OCI-LY7 (cell line): ENCODE measurements around the gene FLACC1. TPM values are rescaled to one million over a fixed set of nuclear protein-coding genes. Genes with fewer than 3 reads are reported as not detected.

ENCODE experiments used
- BruUV-seq: library from RNA; stranded (reverse); fragments of 400-500 nt; replicated peaks from 2 replicates; lab custom pipeline; 2021; lab: Mats Ljungman, UMichigan
- CTCF ChIA-PET: fragments of 300-600 bp; sonication (Branson Sonifier 250); formaldehyde crosslinking; loops from one replicate; lab custom pipeline; 2022; ENCODE audit warnings: antibody characterized with exemption; ENCODE audit not compliant: unreplicated experiment; lab: Charles Lee
- POLR2A ChIA-PET: fragments of 300-600 bp; sonication (Branson Sonifier 250); formaldehyde crosslinking; loops from one replicate; lab custom pipeline; 2022; ENCODE audit warnings: antibody characterized with exemption; lab: Charles Lee
- DNase-seq: peaks from one replicate; pipeline ENCODE4 v3.0.0-alpha.2; 2015; ENCODE audit warnings: low spot score
- H2AFZ ChIP-seq: fragments of 200-600 bp; sonication (generic), shearing (Covaris generic); 2 replicates; pipeline ENCODE4 v1.6.1; 2014; ENCODE audit warnings: mild to moderate bottlenecking, antibody characterized with exemption, low read length, moderate library complexity
- H3K27ac ChIP-seq: fragments of 200-600 bp; sonication (generic); 2 replicates; pipeline ENCODE4 v1.5.1; 2014; ENCODE audit warnings: mixed run types, low read depth, mild to moderate bottlenecking, moderate library complexity, low read length, inconsistent platforms; ENCODE audit not compliant: poor library complexity, severe bottlenecking
- H3K36me3 ChIP-seq: fragments of 200-600 bp; sonication (generic); 2 replicates; pipeline ENCODE4 v1.6.1; 2014; ENCODE audit warnings: mild to moderate bottlenecking, antibody characterized with exemption, low read length, moderate library complexity, mixed read lengths; ENCODE audit not compliant: insufficient read depth
- H3K4me1 ChIP-seq: fragments of 200-600 bp; sonication (generic); 2 replicates; pipeline ENCODE4 v1.5.1; 2014; ENCODE audit warnings: mild to moderate bottlenecking, low read length; ENCODE audit not compliant: insufficient read depth, poor library complexity, severe bottlenecking
- H3K4me2 ChIP-seq: fragments of 200-600 bp; sonication (generic); 2 replicates; pipeline ENCODE4 v1.6.1; 2014; ENCODE audit warnings: mild to moderate bottlenecking, low read length
- H3K4me3 ChIP-seq: fragments of 200-600 bp; sonication (generic); 2 replicates; pipeline ENCODE4 v1.5.1; 2014; ENCODE audit warnings: mild to moderate bottlenecking, low read depth, low read length; ENCODE audit not compliant: poor library complexity, severe bottlenecking
- H3K79me2 ChIP-seq: fragments of 200-600 bp; sonication (generic); 2 replicates; pipeline ENCODE4 v1.6.1; 2016; ENCODE audit warnings: low read depth, mild to moderate bottlenecking, low read length, moderate library complexity, mixed read lengths; ENCODE audit not compliant: insufficient read depth
- H3K9me2 ChIP-seq: fragments of 200-600 bp; sonication (generic); 2 replicates; pipeline ENCODE4 v1.6.1; 2016; ENCODE audit warnings: mild to moderate bottlenecking, low read length, mixed read lengths; ENCODE audit not compliant: insufficient read depth
- H3K9me3 ChIP-seq: fragments of 200-600 bp; sonication (generic); 2 replicates; pipeline ENCODE4 v1.6.1; 2014; ENCODE audit warnings: mild to moderate bottlenecking, mixed run types, low read length, mixed read lengths
- H4K20me1 ChIP-seq: fragments of 200-600 bp; sonication (generic); 2 replicates; pipeline ENCODE4 v1.6.1; 2014; ENCODE audit warnings: mild to moderate bottlenecking, antibody characterized with exemption, low read length, moderate library complexity, mixed read lengths; ENCODE audit not compliant: insufficient read depth
- CTCF ChIP-seq: fragments of 200-600 bp; sonication (generic); conservative IDR thresholded peaks from 2 replicates; pipeline ENCODE4 v1.5.1; 2014; ENCODE audit warnings: mild to moderate bottlenecking, antibody characterized with exemption, low read length, moderate library complexity, mixed read lengths
- EZH2phosphoT487 ChIP-seq: fragments of 200-600 bp; sonication (generic); IDR thresholded peaks from 2 replicates; pipeline ENCODE4 v1.6.1; 2018; ENCODE audit warnings: low read depth, borderline replicate concordance, mild to moderate bottlenecking, mixed run types, antibody characterized with exemption, low read length, moderate library complexity, mixed read lengths
- intact Hi-C: fragments of 100-400 bp; cut with micrococcal nuclease; formaldehyde crosslinking; loops from one replicate; pipeline ENCODE4 v1.10.0; 2022; ENCODE audit not compliant: unreplicated experiment
- total RNA-seq, 2 experiments: library from RNA; depleted of rRNA in 1 of 2; stranded (reverse); fragments of >200 nt in 1 of 2; shearing (Covaris generic) in 1 of 2; gene quantifications; 2 replicates each; pipeline ENCODE4 v1.2.3, GENCODE V29; 2014 to 2022

FLACC1 gene
- total RNA-seq, 2 experiments from 2014 or later: 1.2 TPM; not detected in 1

DNA sequence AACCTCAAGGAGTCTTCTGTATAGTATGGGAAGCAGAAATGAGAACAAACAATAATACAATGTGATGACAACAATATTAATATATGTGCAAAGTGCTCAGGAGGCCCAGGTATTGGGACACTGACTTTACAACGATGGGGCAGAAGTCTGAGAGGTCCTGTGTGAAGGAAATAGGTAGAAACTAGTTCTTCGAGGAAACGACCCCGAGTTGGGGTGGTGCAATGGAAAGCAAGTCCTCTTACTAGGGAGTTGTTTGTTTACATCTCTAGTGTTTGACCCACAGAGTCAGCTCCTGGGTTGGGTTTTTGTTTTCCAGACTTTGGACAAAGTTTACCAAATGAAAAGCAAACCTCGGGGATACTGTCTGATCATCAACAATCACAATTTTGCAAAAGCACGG lies 80.6 kb downstream of the FLACC1 start:
- BruUV-seq: no TSS peak
- POLR2A ChIA-PET: interaction anchor here (1.3 kb wide), 1 partner anchor 11 kb away, joined by 4 read pairs; no protein-coding TSS in a partner anchor
- Histone ChIP-seq H2AFZ (no peak overlapping the region), H3K4me3 (no peak overlapping the region), H3K4me1 (no peaks in the 10 kb centered on the region), H3K27ac (no peak overlapping the region), H3K4me2 (no peak overlapping the region), H3K9me3 (no peaks in the 10 kb centered on the region), H3K9me2 (no peaks in the 10 kb centered on the region), H3K36me3 (peaks cover 95% of the 10 kb centered on the region), H4K20me1 (no peaks in the 10 kb centered on the region), H3K79me2 (no peaks in the 10 kb centered on the region)
- CTCF ChIA-PET: no interaction called here
- intact Hi-C loops: no loop called here
- TF ChIP-seq CTCF (no peak), EZH2phosphoT487 (no peak)
- no peak for DNase-seq

- Histone ChIP-seq H4K20me1 (no peaks in the 10 kb centered on the region), H3K79me2 (no peaks in the 10 kb centered on the region), H3K4me1 (no peaks in the 10 kb centered on the region), H2AFZ (no peak overlapping the region), H3K36me3 (peaks cover 98% of the 10 kb centered on the region), H3K4me2 (no peak overlapping the region), H3K9me2 (no peaks in the 10 kb centered on the region), H3K27ac (no peak overlapping the region), H3K9me3 (no peaks in the 10 kb centered on the region), H3K4me3 (no peak overlapping the region)
- DNase-seq: no peak
- TF ChIP-seq CTCF: peak; percentile 41; the same call in 1 of the 2 replicates
- TF ChIP-seq EZH2phosphoT487: no peak
- ChIA-PET POLR2A (interaction anchor here (1.6 kb wide), 1 partner anchor 22 kb away, joined by 3 read pairs; no protein-coding TSS in a partner anchor), CTCF (no interaction called here)
- intact Hi-C loops: no loop called here
- no TSS peak for BruUV-seq
These were observed 81.2 kb downstream of the FLACC1 start for GRCh38 chr2:201275990-201276389.

DNA sequence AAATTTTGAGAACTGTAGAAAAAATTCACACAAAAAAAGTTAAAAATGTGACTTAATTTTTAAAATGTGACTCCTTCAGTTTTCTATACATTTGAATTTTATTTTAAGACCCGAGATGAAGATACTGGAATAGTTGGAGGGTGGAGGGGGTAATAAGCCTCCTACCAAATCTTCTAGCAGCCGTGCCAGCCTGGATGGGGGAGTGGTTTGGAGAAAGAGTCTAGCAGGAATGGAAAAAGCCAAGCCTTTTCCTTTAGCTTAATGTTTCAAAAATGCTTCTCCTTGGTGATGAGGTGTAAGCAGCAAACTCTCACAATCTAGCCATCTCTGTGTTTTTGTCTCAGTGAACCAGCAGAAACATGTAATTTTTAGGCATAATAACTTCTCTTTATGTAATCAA lies 82.1 kb downstream of the FLACC1 start:
- no TSS peak for BruUV-seq

More for the DNA sequence above, 82.1 kb downstream of the FLACC1 start:
- Histone ChIP-seq H2AFZ (no peak overlapping the region), H3K4me1 (no peaks in the 10 kb centered on the region), H3K36me3 (peaks cover 94% of the 10 kb centered on the region), H3K9me3 (no peaks in the 10 kb centered on the region), H3K9me2 (no peaks in the 10 kb centered on the region), H3K79me2 (no peaks in the 10 kb centered on the region), H3K4me2 (no peak overlapping the region), H3K27ac (no peak overlapping the region), H4K20me1 (no peaks in the 10 kb centered on the region), H3K4me3 (no peak overlapping the region)
- TF ChIP-seq CTCF (no peak), EZH2phosphoT487 (no peak)
- intact Hi-C loops: no loop called here
- POLR2A ChIA-PET: interaction anchor here (1.6 kb wide), 1 partner anchor 23 kb away, joined by 3 read pairs; no protein-coding TSS in a partner anchor
- DNase-seq: no peak
- CTCF ChIA-PET: no interaction called here
